K562 treated with DMSO at 1 percent for 24 hours (cell line): ENCODE data around the gene ASPM. TPM values are rescaled to one million over a fixed set of nuclear protein-coding genes. Genes with fewer than 3 reads are reported as not detected.

Source experiments
- total RNA-seq: library from RNA; unstranded; fragments of 300-600 nt; gene quantifications from 2 replicates; pipeline ENCODE4 v1.2.3, GENCODE V29; 2022; ENCODE audit warnings: low read depth; ENCODE audit not compliant: insufficient read depth

The ASPM gene
- total RNA-seq, result 18.7 and 22.3 TPM in 2 replicates

GRCh38 chr1:197146101-197147095 is at the start of gene ASPM:
TSS of gene ASPM (minus strand) at chr1:197146669. CDS start at chr1:197146437, 232 bp downstream.

DNA sequence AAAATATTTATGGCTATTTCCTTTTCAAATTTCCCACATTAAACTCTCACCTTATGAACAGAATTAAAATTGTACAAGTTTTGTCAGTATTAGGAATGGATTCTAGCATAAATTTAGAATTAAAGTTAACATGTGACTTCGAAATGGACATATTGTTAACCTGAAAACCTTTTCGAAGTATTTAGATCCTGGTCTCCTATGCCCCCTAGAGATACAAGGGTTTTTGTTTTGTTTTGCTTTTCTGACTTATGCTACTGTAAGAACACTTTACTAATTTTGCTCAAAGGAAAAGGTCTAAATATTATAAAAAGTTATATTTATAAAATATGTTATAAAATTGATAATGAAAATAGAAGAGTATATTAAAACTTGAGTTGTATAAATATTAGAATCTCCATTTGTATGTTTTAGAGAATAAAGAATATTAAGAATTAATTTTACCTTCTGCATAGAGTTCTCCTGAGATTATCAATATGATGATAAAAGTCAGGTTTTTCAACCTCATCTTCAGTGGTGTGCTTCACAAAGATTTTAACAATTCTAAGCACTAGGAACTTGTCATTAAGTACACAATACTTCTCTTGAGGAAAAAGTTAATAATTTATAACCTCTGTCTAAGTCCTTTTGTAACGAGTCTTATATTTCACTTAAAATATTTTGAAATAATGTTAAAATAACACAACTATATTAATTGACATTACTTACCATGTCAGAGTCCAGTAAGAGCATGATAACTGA is 79.6 kb downstream of the ASPM start, which contains the start of gene F13B:
Gene F13B, minus strand, starts transcription at position 542 of the 738 bp plus-strand sequence. Its CDS starts 37 bp downstream, at position 505.

Other genes starting within 250 kb of the ASPM start
- gene CFHR2, start 202.9 kb downstream of the ASPM start, total RNA-seq, result not detected in 2 replicates
- gene CFHR5, start 169.1 kb downstream of the ASPM start, total RNA-seq, result not detected in 2 replicates
- not detected in 2 replicates for gene F13B, start 79.4 kb downstream of the ASPM start, total RNA-seq
- gene ZBTB41, start 54.6 kb upstream of the ASPM start, total RNA-seq, result 3.1 and 3.5 TPM in 2 replicates
- gene CRB1, start 121.6 kb upstream of the ASPM start, total RNA-seq, result not detected in 2 replicates